H7 (cell line): ENCODE data around the gene CYB5R2. TPM values are rescaled to one million over a fixed set of nuclear protein-coding genes. Genes with fewer than 3 reads are reported as not detected.
"Not testable (repeated sequence)": the region's sequence is repeated elsewhere in the genome, so short reads cannot be mapped to it uniquely, and the experiment has no call there.

Source experiments
- DNase-seq: peaks from one replicate; pipeline ENCODE4 v3.0.0; 2012
- H3K27me3 ChIP-seq: 2 replicates; pipeline ENCODE4 v1.6.0; 2011; ENCODE audit warnings: mild to moderate bottlenecking, low read length; ENCODE audit not compliant: control insufficient read depth, insufficient read depth
- H3K36me3 ChIP-seq: replicated peaks from 2 replicates; pipeline ENCODE4 v1.5.1; 2011; ENCODE audit warnings: low read length; ENCODE audit not compliant: control insufficient read depth, insufficient read depth
- H3K4me3 ChIP-seq: 2 replicates; pipeline ENCODE4 v1.5.1; 2011; ENCODE audit warnings: low read depth, mild to moderate bottlenecking, control low read depth, low read length, moderate library complexity; ENCODE audit not compliant: insufficient read depth
- total RNA-seq: library from RNA; depleted of rRNA; stranded (reverse); fragments of >200 nt; shearing (Covaris generic); gene quantifications from 2 replicates; pipeline ENCODE4 v1.2.3, GENCODE V29; 2014

The CYB5R2 gene
- total RNA-seq, 1 experiment from 2014 or later = 63.2 TPM

DNA sequence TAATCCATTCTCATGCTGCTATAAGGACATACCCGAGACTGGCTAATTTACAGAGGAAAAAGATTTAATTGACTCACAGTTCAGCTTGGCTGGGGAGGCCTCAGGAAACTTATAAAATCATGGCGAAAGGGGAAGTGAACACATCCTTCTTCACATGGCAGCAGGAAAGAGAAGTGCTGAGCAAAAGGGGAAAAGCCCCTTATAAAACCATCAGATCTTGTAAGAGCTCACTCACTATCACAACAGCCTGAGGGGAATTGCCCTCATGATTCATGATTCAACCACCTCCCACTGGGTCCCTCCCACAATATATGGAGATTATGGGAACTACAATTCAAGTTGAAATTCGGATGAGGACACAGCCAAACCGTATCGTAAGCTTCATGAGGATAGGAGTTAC is 3.8 kb upstream of the CYB5R2 start:
- DNase-seq = no peak
- Histone ChIP-seq H3K27me3 (no peaks in the 10 kb centered on the region; the same call in 1 of the 2 replicates), H3K36me3 (no peaks in the 10 kb centered on the region; the same call in 1 of the 2 replicates), H3K4me3 (no peak overlapping the region)

DNA sequence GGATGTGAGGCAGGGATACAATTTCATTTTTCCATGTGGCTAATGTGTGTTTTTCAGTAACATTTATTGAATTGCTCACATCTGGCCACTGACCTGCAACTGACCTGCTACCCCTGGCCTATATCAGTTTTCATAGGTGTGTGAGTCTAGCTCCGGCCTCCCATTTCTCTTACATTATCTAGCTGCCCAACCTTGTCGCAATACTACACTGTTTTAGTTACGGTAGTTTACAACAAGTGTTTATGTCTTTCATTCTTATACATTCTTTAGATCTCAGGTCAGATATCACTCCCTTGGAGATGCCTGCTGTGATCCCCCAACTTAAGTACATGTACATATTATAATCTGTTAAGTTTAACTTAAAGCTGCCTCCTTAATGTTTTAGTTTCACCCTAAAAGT is 2.3 kb upstream of the CYB5R2 start:
- no peak for DNase-seq
- Histone ChIP-seq H3K4me3 (no peak overlapping the region), H3K27me3 (no peaks in the 10 kb centered on the region; the same call in 1 of the 2 replicates), H3K36me3 (peaks cover 4% of the 10 kb centered on the region)

DNA sequence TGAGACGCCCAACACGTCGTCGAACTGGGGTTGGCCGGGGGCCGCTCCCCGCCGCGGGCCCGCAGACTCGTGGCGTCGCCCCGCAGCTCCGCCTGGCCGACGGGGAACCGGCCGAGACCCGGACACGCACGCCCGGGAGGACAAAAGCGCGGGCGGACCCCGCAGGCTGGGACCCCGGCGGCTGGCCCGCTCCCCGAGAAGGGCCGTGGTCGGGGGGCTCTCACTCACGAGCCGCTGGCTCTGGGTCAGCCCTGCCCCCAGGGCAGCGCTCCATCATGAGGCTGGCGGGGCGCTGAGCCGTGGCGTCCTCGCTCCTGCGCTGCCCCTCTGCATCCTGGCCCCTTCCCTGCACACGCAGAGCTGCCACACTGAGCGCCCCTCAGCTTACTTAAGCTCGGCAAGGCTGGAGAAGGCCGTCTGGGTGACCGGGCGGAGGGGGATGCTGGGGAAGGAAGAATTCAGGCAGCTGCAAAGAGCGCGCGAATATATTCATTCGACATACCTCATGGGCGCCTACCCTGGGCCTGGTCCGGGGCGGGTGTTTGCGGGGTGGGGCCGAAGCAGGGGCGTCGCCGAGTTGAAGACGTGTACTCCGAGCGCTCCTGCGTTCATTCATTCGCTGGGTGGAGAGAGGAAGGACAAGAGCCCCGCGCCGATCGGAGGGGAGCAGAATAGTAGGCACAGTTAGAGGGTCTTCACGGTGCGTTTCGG is 579 bp upstream of the CYB5R2 start:
- DNase-seq = peak; percentile 92
- Histone ChIP-seq H3K4me3 (peak overlapping the region; percentile 76), H3K36me3 (peaks cover 4% of the 10 kb centered on the region), H3K27me3 (no peaks in the 10 kb centered on the region; the same call in 1 of the 2 replicates)

DNA sequence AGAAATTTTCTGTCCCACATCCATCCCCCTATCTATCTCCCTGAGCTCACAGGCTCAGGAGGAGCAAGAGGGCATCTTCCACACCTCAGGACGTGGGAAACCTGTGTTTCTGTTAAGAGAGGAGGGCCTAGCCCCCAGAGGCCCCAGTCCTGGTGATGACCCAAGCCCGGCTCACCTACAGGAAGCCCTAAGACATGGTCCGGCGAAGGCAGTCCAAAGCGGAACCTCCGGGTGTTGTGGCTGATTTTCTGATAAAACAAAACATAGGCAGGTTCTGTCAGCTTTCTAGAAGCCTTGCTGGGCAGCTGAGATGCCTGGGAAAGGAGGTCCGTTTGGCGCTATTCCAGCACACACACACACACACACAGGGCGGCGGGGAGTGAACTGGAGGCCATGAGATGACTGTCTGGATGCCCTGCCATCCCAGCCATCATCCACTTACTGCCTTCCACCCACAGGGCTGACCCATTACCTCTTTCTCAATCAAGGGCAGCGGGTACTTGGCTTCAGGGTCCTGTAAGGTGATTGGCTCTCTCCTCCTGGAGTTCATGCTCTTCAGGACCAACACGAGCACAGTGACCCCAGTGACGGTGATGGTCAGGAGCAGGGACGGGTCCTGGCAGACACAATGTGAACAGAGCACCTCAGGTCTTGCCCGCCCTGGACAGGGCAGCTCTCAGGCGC is 882 bp downstream of the CYB5R2 start:
- Histone ChIP-seq H3K36me3 (peaks cover 7% of the 10 kb centered on the region), H3K27me3 (no peaks in the 10 kb centered on the region; the same call in 1 of the 2 replicates), H3K4me3 (peak overlapping the region; percentile 76; the same call in 1 of the 2 replicates)
- DNase-seq = peak; percentile 1

DNA sequence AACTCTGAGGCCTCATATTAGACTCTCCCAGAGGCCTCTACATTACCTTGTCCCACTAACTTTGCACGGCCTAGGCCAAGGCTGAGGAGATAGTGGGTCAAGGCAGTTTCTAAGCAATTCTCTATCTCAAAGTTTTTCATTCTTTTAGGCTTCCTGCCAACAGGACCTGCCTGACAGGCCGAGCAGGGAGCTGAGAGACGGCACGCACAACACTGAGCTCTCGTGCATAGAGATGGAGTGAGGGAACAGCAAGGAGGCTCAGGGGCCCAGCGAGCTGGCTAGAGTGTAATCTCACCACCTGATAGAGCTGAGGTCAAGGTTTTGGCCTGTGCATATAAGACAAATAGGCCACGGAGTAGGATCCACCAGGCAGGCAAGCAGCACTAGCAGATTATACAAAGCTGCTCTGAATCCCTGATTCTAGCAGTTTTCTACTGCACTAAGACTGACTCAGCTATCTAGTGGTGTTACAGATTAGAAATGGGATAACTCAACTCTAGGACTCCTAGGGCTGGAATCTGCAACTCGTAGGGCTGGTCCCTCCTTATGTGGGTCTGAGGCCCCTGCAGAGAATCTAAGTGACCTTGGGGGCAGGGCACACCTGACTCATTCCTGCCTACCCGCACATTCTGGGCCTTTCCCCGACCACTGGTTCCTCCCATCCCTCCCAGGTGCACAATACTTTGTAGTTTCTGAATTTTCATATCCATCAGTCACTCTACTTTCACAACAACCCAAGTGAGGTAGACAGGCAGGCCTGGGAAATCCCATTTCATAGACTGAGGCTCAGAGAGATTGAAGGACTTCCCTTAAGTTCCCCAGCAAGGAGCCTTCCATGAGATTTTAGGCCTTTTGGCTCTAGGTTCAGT is 1.7 kb downstream of the CYB5R2 start:
- Histone ChIP-seq H3K36me3 (peaks cover 8% of the 10 kb centered on the region), H3K27me3 (no peaks in the 10 kb centered on the region; the same call in 1 of the 2 replicates), H3K4me3 (no peak overlapping the region)
- peak; percentile 2 for DNase-seq

DNA sequence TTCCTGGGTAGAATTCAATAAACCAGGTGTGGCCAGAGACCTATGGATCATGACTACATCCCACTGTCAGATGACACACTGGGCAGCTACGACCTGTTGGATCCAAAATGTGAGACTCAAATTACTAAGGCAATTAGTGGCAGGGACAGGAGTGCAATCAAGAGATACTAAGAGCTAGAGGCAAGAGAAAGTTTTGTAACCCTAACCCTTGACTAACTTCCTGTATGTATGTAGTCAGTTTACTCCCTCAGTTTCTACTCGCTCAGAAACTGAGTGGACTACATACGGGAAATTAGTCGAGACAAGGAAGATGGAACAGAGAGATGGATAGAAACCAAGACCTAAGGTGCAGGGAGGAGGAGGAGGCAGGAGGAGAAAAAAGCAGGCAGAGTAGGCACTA is 2.7 kb downstream of the CYB5R2 start:
- Histone ChIP-seq H3K27me3 (no peaks in the 10 kb centered on the region; the same call in 1 of the 2 replicates), H3K36me3 (peaks cover 12% of the 10 kb centered on the region), H3K4me3 (no peak overlapping the region)
- DNase-seq = no peak

DNA sequence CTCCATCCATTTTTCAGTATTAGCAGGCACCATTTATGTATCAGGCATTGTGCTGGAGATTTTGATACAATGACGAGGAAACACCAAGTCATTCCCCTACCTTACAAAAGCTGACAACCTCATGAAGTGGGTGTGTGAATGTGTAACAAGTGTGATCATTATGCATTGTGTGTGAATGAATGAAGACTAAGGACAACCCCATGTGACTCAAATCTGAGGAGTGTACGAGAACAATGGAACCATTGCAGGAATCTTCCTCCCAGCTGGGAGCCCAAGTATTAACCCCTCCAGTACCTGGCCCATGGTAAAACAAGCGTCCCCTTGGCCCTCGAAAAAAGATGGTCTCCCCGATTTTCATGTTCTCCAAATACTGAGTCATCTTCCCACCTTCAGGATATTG is 4.4 kb downstream of the CYB5R2 start:
- no peak overlapping the region for H3K4me3 ChIP-seq
- no peaks in the 10 kb centered on the region for H3K27me3 ChIP-seq
- peak; percentile 15 for DNase-seq
- H3K36me3 ChIP-seq = peaks cover 26% of the 10 kb centered on the region

DNA sequence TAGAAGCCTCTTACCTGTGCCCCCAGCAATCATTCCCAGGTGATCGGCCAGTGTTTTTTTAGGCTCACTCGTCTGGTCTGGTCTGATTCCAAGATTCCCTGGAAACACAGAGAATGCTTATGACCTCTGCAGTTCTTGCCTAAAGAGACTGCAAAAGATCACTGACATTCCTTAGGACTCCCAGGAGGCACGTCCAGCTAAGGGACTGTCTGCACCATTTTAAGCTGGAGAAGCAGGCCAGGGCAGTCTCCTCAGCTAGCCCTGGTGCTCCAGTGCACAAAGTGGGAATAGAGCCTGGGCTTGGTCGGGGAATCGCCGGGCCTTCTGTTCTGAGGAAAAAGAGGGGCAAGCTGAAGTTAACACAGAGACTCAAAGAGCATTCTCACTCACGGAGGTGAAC is 4.8 kb downstream of the CYB5R2 start:
- Histone ChIP-seq H3K36me3 (peaks cover 26% of the 10 kb centered on the region), H3K4me3 (no peak overlapping the region), H3K27me3 (no peaks in the 10 kb centered on the region)
- DNase-seq = peak; percentile 2

DNA sequence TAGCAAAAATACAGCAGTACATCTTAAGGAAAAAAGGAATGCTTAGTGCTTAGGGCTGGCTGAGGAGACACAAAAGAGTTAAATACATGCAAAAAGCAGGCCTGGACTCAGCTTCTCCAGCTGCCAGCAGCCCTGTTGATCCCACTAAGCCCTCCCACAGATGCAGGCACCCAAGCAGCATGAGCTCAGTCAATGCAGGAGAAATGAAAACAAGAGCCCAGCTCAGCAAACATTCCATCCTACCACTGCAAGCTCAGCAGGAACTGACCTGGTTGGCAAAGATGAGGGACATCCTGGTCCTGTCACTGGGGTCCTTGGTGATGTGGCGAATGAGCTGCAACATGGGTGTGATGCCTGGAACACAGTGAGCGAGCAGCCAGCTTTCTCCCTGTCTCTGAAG is 5.8 kb downstream of the CYB5R2 start:
- Histone ChIP-seq H3K27me3 (no peaks in the 10 kb centered on the region), H3K36me3 (peaks cover 26% of the 10 kb centered on the region), H3K4me3 (no peak overlapping the region)
- peak; percentile 23 for DNase-seq

DNA sequence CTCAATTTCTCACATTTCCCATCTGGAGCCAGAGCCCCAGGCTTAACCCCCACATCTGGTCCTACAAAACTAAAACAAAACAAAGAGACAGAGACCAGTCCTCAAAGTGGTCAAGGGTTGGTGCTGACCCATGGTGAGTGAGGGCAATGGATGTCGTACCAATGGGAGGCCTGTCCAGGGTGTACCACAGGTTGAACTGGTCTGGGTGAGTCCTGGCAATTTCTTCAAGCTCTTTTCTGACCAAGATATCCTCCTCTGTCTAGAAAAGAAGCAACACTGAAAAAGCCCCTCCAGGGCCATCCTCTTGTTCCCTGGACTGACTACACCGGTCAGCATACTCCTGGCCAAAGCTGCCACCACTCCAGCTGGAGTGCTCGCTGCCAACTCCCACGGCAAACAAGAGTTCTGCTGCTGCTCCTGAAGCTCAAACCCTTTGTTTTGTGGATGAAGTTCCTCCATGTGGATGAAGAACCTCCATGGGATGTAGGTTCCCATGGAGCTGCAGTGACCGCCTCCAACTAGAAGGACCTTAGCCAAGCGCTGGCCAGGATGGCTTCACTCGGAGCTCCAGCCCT is 6.9 kb downstream of the CYB5R2 start:
- H3K4me3 ChIP-seq = no peak overlapping the region
- H3K27me3 ChIP-seq = no peaks in the 10 kb centered on the region
- peaks cover 25% of the 10 kb centered on the region for H3K36me3 ChIP-seq
- DNase-seq = peak; percentile 6

DNA sequence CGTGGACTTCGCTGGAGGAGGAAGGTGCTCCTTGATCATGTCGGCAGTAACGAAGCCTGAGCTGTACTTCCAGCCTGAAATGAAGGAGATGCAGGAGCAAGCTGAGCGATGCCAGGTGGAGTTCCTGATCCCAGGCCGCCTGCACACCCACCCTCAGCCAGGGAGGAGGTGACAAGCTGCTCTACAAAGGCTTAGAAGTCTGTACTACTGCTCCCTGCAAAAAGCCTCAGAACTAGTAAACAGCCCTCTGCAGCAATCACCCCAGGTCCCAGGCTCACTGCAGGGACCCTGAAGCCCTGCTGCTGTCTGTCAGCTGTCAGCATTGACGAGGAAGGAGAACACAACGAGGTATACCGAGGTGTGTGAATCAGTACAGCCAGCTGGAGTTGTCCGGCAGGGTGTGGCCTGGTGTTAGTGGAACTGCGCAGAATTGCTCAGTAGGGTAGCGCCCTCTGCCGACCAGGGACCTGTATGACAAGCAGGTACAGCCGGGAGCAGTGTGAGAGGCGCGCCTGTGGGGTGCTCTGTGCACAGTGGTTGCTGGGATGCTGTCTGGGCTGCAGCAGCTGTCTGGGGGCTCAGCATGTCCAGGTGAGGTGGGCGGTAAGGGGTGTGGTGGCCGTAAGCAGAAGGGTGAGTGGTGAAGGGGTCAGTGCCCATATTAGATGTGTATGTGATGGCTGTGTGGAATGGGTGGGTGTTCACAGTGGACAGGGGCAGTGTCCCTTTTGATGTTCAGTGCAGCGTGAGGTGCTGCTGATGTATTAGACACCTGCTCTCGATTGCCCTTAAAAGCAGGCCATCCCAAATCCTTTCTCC is 7.6 kb downstream of the CYB5R2 start:
- Histone ChIP-seq H3K4me3 (no peak overlapping the region), H3K36me3 (peaks cover 22% of the 10 kb centered on the region), H3K27me3 (no peaks in the 10 kb centered on the region)
- DNase-seq = peak; percentile 90

DNA sequence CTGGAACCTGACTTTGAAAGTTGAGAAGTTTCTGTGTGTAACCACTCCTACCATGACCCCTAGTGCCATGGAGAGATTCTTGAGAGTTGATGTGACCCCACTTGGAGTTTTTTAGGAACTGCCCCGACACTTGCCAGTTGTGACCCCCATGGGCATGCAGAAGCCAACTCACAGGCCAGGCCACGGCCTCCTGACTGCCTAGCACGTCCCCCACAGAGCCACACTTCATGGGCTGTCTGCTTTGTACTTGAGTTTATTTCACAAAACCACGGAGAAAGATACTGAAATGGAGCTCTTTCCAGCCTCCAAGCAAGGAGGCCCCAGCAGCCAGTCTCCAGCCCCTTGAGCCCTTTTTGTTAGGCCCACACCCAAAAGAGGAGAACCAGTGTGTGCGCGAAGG is 8.4 kb downstream of the CYB5R2 start:
- Histone ChIP-seq H3K27me3 (no peaks in the 10 kb centered on the region), H3K36me3 (peaks cover 22% of the 10 kb centered on the region), H3K4me3 (no peak overlapping the region)
- no peak for DNase-seq

DNA sequence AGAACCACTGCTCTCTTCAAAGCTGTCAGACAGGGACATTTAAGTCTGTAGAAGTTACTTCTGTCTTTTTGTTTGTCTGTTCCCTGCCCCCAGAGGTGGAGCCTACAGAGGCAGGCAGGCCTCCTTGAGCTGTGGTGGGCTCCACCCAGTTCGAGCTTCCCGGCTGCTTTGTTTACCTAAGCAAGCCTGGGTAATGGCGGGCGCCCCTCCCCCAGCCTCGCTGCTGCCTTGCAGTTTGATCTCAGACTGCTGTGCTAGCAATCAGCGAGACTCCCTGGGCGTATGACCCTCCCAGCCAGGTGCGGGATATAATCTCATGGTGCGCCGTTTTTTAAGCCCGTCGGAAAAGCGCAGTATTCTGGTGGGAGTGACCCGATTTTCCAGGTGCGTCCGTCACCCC is 9.8 kb downstream of the CYB5R2 start:
- not testable (repeated sequence) for H3K4me3 ChIP-seq, DNase-seq, H3K27me3 ChIP-seq
- H3K36me3 ChIP-seq = peaks cover 22% of the 10 kb centered on the region
